Panc1 (cell line): ENCODE results near the gene LMCD1. TPM values are rescaled to one million over a fixed set of nuclear protein-coding genes. Genes with fewer than 3 reads are reported as not detected.

ENCODE experiments used
- ATAC-seq: fragments of 200-7000 bp; cut with Tn5 transposase; 2 replicates; pipeline ENCODE4 v1.9.1; 2020; ENCODE audit warnings: mild to moderate bottlenecking, moderate library complexity
- BruUV-seq: library from RNA; stranded (reverse); fragments of 400-500 nt; replicated peaks from 2 replicates; lab custom pipeline; 2021; lab: Mats Ljungman, UMichigan
- CTCF ChIA-PET: fragments of 300-600 bp; sonication (Branson Sonifier 250); formaldehyde crosslinking; loops from one replicate; lab custom pipeline; 2022; ENCODE audit warnings: antibody characterized with exemption; lab: Charles Lee
- POLR2A ChIA-PET: fragments of 300-600 bp; sonication (Branson Sonifier 250); formaldehyde crosslinking; loops from one replicate; lab custom pipeline; 2022; ENCODE audit warnings: antibody characterized with exemption; lab: Charles Lee
- DNase-seq: peaks from one replicate; pipeline ENCODE4 v3.0.0-alpha.2; 2010; ENCODE audit warnings: low read depth, low spot score
- H3K27ac ChIP-seq: 2 replicates; pipeline ENCODE4 v1.5.1; 2011; ENCODE audit warnings: mild to moderate bottlenecking, low read length, inconsistent platforms
- H3K27me3 ChIP-seq: fragments of 200-500 bp; sonication (Bioruptor generic); 2 replicates; pipeline ENCODE4 v1.6.0; 2014; ENCODE audit warnings: low read length, inconsistent platforms; ENCODE audit not compliant: control insufficient read depth, insufficient read depth
- H3K36me3 ChIP-seq: fragments of 200-500 bp; sonication (Bioruptor generic); 2 replicates; pipeline ENCODE4 v1.5.1; 2014; ENCODE audit warnings: inconsistent platforms, mild to moderate bottlenecking, low read length, moderate library complexity; ENCODE audit not compliant: control insufficient read depth, insufficient read depth
- H3K4me1 ChIP-seq: 2 replicates; pipeline ENCODE4 v1.5.1; 2011; ENCODE audit warnings: inconsistent platforms, mild to moderate bottlenecking, low read length, moderate library complexity; ENCODE audit not compliant: control insufficient read depth, insufficient read depth
- H3K4me3 ChIP-seq, 2 experiments: 2 replicates each; pipeline ENCODE4 v1.5.1; 2011 to 2012; ENCODE audit warnings: low read depth in 2 of 2, low read length in 2 of 2, mild to moderate bottlenecking in 2 of 2, inconsistent platforms in 1 of 2, moderate library complexity in 1 of 2
- H3K9me3 ChIP-seq: fragments of 200-500 bp; sonication (Bioruptor generic); 2 replicates; pipeline ENCODE4 v1.5.1; 2014; ENCODE audit warnings: low read depth, mild to moderate bottlenecking, inconsistent platforms, low read length, moderate library complexity; ENCODE audit not compliant: control insufficient read depth, insufficient read depth
- CTCF ChIP-seq: fragments of 450-650 bp; IDR thresholded peaks from 2 replicates; pipeline ENCODE4 v1.5.1; 2017; ENCODE audit warnings: mild to moderate bottlenecking
- POLR2AphosphoS5 ChIP-seq: IDR thresholded peaks from 2 replicates; pipeline ENCODE4 v1.6.1; 2012; ENCODE audit warnings: mild to moderate bottlenecking, low read depth, low read length, moderate library complexity
- REST ChIP-seq, 2 experiments: IDR thresholded peaks; 2 replicates each; pipeline ENCODE4 v1.6.1; 2011 to 2012; ENCODE audit warnings: low read depth in 2 of 2, control low read depth in 1 of 2, low read length in 1 of 2, mild to moderate bottlenecking in 1 of 2, moderate library complexity in 1 of 2; ENCODE audit not compliant: insufficient read depth in 1 of 2
- SIN3A ChIP-seq: IDR thresholded peaks from 2 replicates; pipeline ENCODE4 v1.6.1; 2012; ENCODE audit warnings: low read depth, mild to moderate bottlenecking, low read length, moderate library complexity, borderline replicate concordance; ENCODE audit not compliant: insufficient read depth
- TCF7L2 ChIP-seq: IDR thresholded peaks from 2 replicates; pipeline ENCODE4 v1.6.1; 2011; ENCODE audit warnings: mild to moderate bottlenecking, low read depth, low read length, inconsistent platforms
- in situ Hi-C: cut with HindIII; loops from 2 replicates; pipeline ENCODE4 v1.10.0; 2016; ENCODE audit warnings: low sequenced_read_pairs, low pct_unique_long_range_greater_than_20kb
- intact Hi-C: fragments of 100-400 bp; cut with micrococcal nuclease; formaldehyde crosslinking; loops from one replicate; pipeline ENCODE4 v1.10.0; 2022; ENCODE audit not compliant: unreplicated experiment
- total RNA-seq: library from RNA; stranded (reverse); gene quantifications from one replicate; pipeline ENCODE4 v1.2.1, GENCODE V29; 2021; ENCODE audit not compliant: unreplicated experiment

Gene LMCD1
- total RNA-seq, 1 experiment from 2014 or later = 24.8 TPM

GRCh38 chr3:8595252-8595651 is 93.6 kb downstream of the LMCD1 start:
- Histone ChIP-seq H3K4me3 (no peak overlapping the region), H3K4me1 (no peaks in the 10 kb centered on the region), H3K36me3 (no peaks in the 10 kb centered on the region), H3K27me3 (no peaks in the 10 kb centered on the region), H3K27ac (no peak overlapping the region), H3K9me3 (no peaks in the 10 kb centered on the region)
- intact Hi-C loops (no loop called here), in situ Hi-C loops (no loop called here)
- no peak for DNase-seq
- no peak for TF ChIP-seq TCF7L2
- TF ChIP-seq REST (IDR thresholded peaks at IDR 0.05; ENCODE audit: insufficient read depth in 1 of 2, low read depth in 2 of 2, low read length in 1 of 2) = no peak
- no peak for TF ChIP-seq CTCF
- ChIA-PET CTCF (no interaction called here), POLR2A (no interaction called here)
- ATAC-seq = no peak
- no TSS peak for BruUV-seq

- ChIA-PET CTCF (no interaction called here), POLR2A (no interaction called here)
- intact Hi-C loops (no loop called here), in situ Hi-C loops (no loop called here)
- H3K4me1 ChIP-seq = no peaks in the 10 kb centered on the region
- no peak overlapping the region for H3K4me3 ChIP-seq
- H3K9me3 ChIP-seq = no peaks in the 10 kb centered on the region
- TF ChIP-seq CTCF = no peak
- no peak for TF ChIP-seq POLR2AphosphoS5
- no peak for TF ChIP-seq TCF7L2
- TF ChIP-seq SIN3A = no peak
- no peak for TF ChIP-seq REST (IDR thresholded peaks at IDR 0.05; ENCODE audit: insufficient read depth in 1 of 2, low read depth in 2 of 2, low read length in 1 of 2)
- no TSS peak for BruUV-seq
- H3K27ac ChIP-seq = no peak overlapping the region
- H3K36me3 ChIP-seq = no peaks in the 10 kb centered on the region
- DNase-seq (no peak), ATAC-seq (no peak)
- no peaks in the 10 kb centered on the region for H3K27me3 ChIP-seq
Measured at GRCh38 chr3:8595695-8596115, 94.1 kb downstream of the LMCD1 start.
